Esophagus muscularis mucosa (tissue), 4 donors: ENCODE data around the gene SERPINA10. TPM values are rescaled to one million over a fixed set of nuclear protein-coding genes. Genes with fewer than 3 reads are reported as not detected.

Source experiments
- DNase-seq: peaks from one replicate; pipeline ENCODE4 v3.0.0-alpha.2; 2017; ENCODE audit errors: extremely low spot score
- H3K27ac ChIP-seq, 4 donors: fragments of 200-600 bp; sonication (generic); replicated peaks in 1 of 4; 1 replicate in 3 of 4; 2 replicates in 1 of 4; pipeline ENCODE4 v1.5.1; 2016 to 2019; ENCODE audit warnings: mild to moderate bottlenecking in 1 of 4
- H3K27me3 ChIP-seq, 4 donors: fragments of 200-600 bp; sonication (generic); one replicate each; pipeline versions ENCODE4 v1.5.1 to v1.6.0; 2016 to 2019
- H3K36me3 ChIP-seq, 4 donors: fragments of 200-600 bp; sonication (generic); one replicate each; pipeline ENCODE4 v1.5.1; 2016 to 2019
- H3K4me1 ChIP-seq, 4 donors: fragments of 200-600 bp; sonication (generic); one replicate each; pipeline ENCODE4 v1.5.1; 2016 to 2019
- H3K4me3 ChIP-seq, 4 donors: fragments of 200-600 bp; sonication (generic); 1 replicate in 2 of 4; 2 replicates in 2 of 4; pipeline ENCODE4 v1.5.1; 2016 to 2019; ENCODE audit warnings: mild to moderate bottlenecking in 4 of 4, moderate library complexity in 1 of 4
- H3K9me3 ChIP-seq, 4 donors: fragments of 200-600 bp; sonication (generic); 1 replicate in 3 of 4; 2 replicates in 1 of 4; pipeline ENCODE4 v1.5.1; 2016 to 2019
- EP300 ChIP-seq: sonication (generic); formaldehyde crosslinking; IDR thresholded peaks from one replicate; pipeline ENCODE4 v1.6.1; 2017; ENCODE audit warnings: antibody characterized with exemption
- POLR2A ChIP-seq: fragments of 450-650 bp; IDR thresholded peaks from one replicate; pipeline ENCODE4 v1.6.1; 2017; ENCODE audit warnings: antibody characterized with exemption, moderate library complexity, mild to moderate bottlenecking, low read depth
- POLR2AphosphoS5 ChIP-seq, 2 donors: sonication (generic); formaldehyde crosslinking; IDR thresholded peaks; one replicate each; pipeline ENCODE4 v1.6.1; 2017; ENCODE audit warnings: antibody characterized with exemption in 2 of 2
- WGBS: methylation state at CpG from one replicate; pipeline ENCODE4 v1.1.5; 2018; 5-methylcytosine and 5-hydroxymethylcytosine counted together
- intact Hi-C: fragments of 100-400 bp; cut with DNase I; formaldehyde crosslinking; loops from one replicate; pipeline ENCODE4 v1.15.1; 2023
- total RNA-seq, 4 donors: library from RNA; depleted of rRNA; stranded (reverse); fragments of >200 nt; gene quantifications; one replicate each; pipeline versions ENCODE4 v1.1.0 to v1.2.1, GENCODE V29; 2016
- TF ChIP-seq, protein P1 (sequence below), 3 experiments: fragments of 200-600 bp in 2 of 3; fragments of 450-650 bp in 1 of 3; sonication (generic) in 2 of 3; IDR thresholded peaks; one replicate each; pipeline ENCODE4 v1.5.1; 2017 to 2019; ENCODE audit warnings: antibody characterized with exemption in 3 of 3, mild to moderate bottlenecking in 2 of 3, moderate library complexity in 1 of 3

The SERPINA10 gene
- total RNA-seq, 4 donors from 2014 or later = not detected

DNA sequence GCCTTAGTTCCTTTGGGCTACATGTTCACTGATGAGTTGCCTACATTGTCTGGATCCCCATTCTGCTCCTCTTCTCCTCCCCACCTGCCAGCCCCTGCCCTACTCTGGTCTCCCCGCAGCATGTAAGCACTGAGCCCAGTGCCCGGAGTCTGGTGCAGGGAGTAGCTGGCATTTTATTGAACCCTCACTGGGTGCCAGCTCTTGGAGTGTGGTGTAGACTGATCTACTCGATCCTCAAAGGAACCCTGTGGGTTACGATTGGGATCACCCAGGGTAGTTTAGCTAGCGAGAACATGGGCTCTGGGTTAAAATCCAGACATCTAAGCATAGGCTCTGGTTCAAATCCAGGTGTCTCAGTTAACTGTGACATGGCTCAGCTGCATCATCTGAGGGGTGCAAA is 38.4 kb upstream of the SERPINA10 start:
- Histone ChIP-seq H3K27ac (no peak overlapping the region), H3K36me3 (no peaks in the 10 kb centered on the region), H3K4me1 (no peaks in the 10 kb centered on the region), H3K27me3 (no peaks in the 10 kb centered on the region), H3K9me3 (peaks cover 0 to 6% (median 2%) of the 10 kb centered on the region in 4 donors), H3K4me3 (no peak overlapping the region)
- DNase-seq = no peak
- TF ChIP-seq EP300 = no peak
- no peak for TF ChIP-seq POLR2AphosphoS5 (IDR thresholded peaks at IDR 0.05)
- TF ChIP-seq POLR2A = no peak
- TF ChIP-seq, protein P1, sequence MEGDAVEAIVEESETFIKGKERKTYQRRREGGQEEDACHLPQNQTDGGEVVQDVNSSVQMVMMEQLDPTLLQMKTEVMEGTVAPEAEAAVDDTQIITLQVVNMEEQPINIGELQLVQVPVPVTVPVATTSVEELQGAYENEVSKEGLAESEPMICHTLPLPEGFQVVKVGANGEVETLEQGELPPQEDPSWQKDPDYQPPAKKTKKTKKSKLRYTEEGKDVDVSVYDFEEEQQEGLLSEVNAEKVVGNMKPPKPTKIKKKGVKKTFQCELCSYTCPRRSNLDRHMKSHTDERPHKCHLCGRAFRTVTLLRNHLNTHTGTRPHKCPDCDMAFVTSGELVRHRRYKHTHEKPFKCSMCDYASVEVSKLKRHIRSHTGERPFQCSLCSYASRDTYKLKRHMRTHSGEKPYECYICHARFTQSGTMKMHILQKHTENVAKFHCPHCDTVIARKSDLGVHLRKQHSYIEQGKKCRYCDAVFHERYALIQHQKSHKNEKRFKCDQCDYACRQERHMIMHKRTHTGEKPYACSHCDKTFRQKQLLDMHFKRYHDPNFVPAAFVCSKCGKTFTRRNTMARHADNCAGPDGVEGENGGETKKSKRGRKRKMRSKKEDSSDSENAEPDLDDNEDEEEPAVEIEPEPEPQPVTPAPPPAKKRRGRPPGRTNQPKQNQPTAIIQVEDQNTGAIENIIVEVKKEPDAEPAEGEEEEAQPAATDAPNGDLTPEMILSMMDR (IDR thresholded peaks at IDR 0.05) = no peak
- 89% methylated on average over 5 of the region's 5 CpGs for WGBS
- intact Hi-C loops = no loop called here

DNA sequence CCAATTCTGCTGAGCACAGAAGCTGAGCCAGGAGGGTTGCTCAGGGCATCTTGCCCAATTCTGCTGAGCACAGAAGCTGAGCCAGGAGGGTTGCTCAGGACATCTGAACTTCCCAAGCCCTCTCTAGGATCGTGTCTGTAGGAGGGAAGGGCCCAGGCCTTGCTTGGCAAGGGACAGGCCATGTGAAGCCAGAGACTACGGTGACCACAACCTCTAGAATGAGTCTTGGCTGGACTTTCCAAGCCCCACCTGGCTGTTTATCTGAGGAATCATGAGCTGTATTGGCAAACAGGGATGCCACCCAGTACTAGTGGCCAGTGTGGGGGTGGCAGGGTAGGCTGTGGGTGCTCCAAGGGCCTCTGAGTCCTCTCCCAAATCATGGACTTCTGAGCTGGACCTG is 37.8 kb upstream of the SERPINA10 start:
- no CpG with 5 or more reads among the region's 2 CpGs for WGBS
- DNase-seq = peak; percentile 86
- Histone ChIP-seq H3K27ac (no peak overlapping the region), H3K9me3 (peaks cover 0 to 12% (median 2%) of the 10 kb centered on the region in 4 donors), H3K27me3 (no peaks in the 10 kb centered on the region), H3K4me1 (no peaks in the 10 kb centered on the region), H3K4me3 (no peak overlapping the region), H3K36me3 (no peaks in the 10 kb centered on the region)
- intact Hi-C loops = no loop called here
- TF ChIP-seq POLR2A (no peak), EP300 (no peak), POLR2AphosphoS5 (IDR thresholded peaks at IDR 0.05) (no peak)
- TF ChIP-seq, protein P1 (IDR thresholded peaks at IDR 0.05) = no peak

DNA sequence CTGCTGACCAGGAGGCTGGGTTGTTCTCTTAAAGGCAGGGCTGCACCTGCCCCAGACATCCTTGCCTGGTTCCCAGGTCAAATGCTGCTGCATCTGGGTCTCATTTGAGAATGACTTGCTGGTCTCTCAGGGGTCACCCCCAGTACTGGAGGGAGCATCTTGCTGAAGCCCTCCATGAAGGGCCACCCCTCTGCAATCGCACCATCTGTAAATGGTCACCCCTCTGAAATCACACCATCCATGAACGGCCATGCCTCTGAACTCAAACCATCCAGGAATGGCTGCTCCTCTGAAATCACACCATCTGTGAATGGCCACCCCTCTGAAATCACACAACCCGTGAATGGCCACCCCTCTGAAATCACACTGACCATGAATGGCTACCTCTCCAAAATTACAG is 37.4 kb upstream of the SERPINA10 start:
- H3K9me3 ChIP-seq = peaks cover 0 to 12% (median 2%) of the 10 kb centered on the region in 4 donors
- no peaks in the 10 kb centered on the region for H3K36me3 ChIP-seq
- H3K27me3 ChIP-seq = no peaks in the 10 kb centered on the region
- H3K27ac ChIP-seq = no peak overlapping the region
- peak; percentile 75 for DNase-seq
- H3K4me1 ChIP-seq = no peaks in the 10 kb centered on the region
- intact Hi-C loops = no loop called here
- no peak overlapping the region for H3K4me3 ChIP-seq
- TF ChIP-seq EP300 = no peak
- no peak for TF ChIP-seq POLR2AphosphoS5 (IDR thresholded peaks at IDR 0.05)
- TF ChIP-seq, protein P1 (IDR thresholded peaks at IDR 0.05) = no peak
- TF ChIP-seq POLR2A = no peak
- 79% methylated on average over 3 of the region's 3 CpGs for WGBS

DNA sequence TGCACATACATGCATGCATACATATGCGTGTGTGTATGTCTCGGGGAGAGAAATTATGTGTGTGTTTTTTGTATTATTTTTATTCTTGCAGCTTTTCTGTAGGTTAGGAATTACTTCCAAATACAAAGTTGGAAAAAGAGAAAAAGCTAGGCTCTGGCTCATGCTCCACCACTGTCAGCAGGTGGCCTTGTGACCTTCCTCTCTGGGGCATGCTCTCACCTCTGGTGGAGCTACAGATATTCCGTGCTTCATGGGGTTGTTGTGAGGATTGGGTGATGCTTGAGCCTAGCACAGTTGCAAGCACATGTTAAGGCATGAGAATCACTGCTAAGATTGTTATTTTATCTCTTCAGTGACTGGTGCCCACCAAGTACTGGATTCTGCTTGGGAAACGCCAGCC is 36.8 kb upstream of the SERPINA10 start:
- Histone ChIP-seq H3K27me3 (no peaks in the 10 kb centered on the region), H3K27ac (no peak overlapping the region), H3K9me3 (peaks cover 0 to 12% (median 2%) of the 10 kb centered on the region in 4 donors), H3K4me3 (no peak overlapping the region), H3K36me3 (no peaks in the 10 kb centered on the region), H3K4me1 (no peaks in the 10 kb centered on the region)
- TF ChIP-seq, protein P1 (IDR thresholded peaks at IDR 0.05) = no peak
- TF ChIP-seq POLR2AphosphoS5 (IDR thresholded peaks at IDR 0.05) = no peak
- no peak for TF ChIP-seq EP300
- TF ChIP-seq POLR2A = no peak
- 92% methylated on average over 4 of the region's 4 CpGs for WGBS
- DNase-seq = no peak
- intact Hi-C loops = no loop called here

DNA sequence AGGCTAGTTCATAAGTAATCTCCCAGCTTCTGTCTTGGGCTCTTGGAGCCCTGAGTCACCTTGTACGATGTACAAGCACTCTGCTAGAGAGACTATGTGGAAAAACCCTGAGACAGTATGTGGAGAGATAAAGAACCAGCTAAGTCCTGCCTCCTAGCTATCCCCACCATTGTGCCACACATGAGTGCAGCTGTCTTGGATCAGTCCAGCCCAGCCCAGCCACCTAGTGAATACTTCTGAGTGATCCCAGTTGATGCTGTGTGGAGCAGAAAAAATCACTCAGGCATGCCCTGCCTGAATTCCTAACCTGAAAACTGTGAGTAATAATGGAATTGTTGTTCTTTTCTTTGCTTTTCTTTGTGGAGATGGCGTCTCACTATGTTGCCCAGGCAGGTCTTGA is 35.1 kb upstream of the SERPINA10 start:
- Histone ChIP-seq H3K4me3 (no peak overlapping the region), H3K27ac (no peak overlapping the region), H3K36me3 (no peaks in the 10 kb centered on the region), H3K4me1 (no peaks in the 10 kb centered on the region), H3K27me3 (no peaks in the 10 kb centered on the region), H3K9me3 (peaks cover 0 to 12% (median 2%) of the 10 kb centered on the region in 4 donors)
- DNase-seq = no peak
- intact Hi-C loops = no loop called here
- TF ChIP-seq, protein P1 (IDR thresholded peaks at IDR 0.05) = no peak
- TF ChIP-seq POLR2A (no peak), EP300 (no peak), POLR2AphosphoS5 (IDR thresholded peaks at IDR 0.05) (no peak)
- WGBS = 89% methylated on average over 2 of the region's 2 CpGs
